ENCODE results near the gene RASGRP2. TPM values are rescaled to one million over a fixed set of nuclear protein-coding genes. Genes with fewer than 3 reads are reported as not detected.

The RASGRP2 gene
- total RNA-seq, 1 experiment from 2014 or later: 26.9 TPM

DNA sequence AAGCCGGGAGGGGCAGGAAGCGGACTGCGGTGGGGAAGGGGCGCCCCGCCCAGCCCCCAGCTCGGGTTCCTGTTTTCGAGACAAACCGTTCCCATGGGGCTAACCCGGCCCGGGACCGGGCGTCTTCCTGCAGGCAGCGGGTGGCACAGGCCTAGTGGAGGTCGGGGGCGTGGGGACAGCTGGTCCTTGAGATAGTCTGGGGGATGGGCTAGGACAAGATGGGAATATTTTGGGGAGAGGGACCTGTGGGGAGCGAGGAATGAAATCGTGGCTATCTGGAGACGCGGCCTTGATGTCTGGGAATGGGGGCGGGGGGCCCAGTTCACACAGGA is 1.2 kb upstream of the RASGRP2 start:
- Mint-ChIP-seq H3K4me1 (peaks cover 28 to 30% of the 10 kb centered on the region in 2 experiments), H3K27me3 (ENCODE audit: low read depth) (peaks cover 45% of the 10 kb centered on the region), H3K4me3 (peak overlapping the region; percentile 69 to 93), H3K27ac (no peak overlapping the region), H3K9me3 (no peaks in the 10 kb centered on the region), H3K36me3 (ENCODE audit: insufficient read depth in 1 of 3, low read depth in 3 of 3) (peaks cover 0 to 3% (median 2%) of the 10 kb centered on the region in 3 experiments; a peak in 2 of 7 replicates)
- no peak overlapping the region for H2AFZ ChIP-seq (ENCODE audit: low read length)
- no peak overlapping the region for H2BK120ac ChIP-seq (ENCODE audit: low read depth, low read length, poor library complexity, severe bottlenecking)
- peaks cover 1% of the 10 kb centered on the region; the same call in 1 of the 2 replicates for H3K27me3 ChIP-seq (ENCODE audit: insufficient read depth, low read length)
- TF ChIP-seq CTCF (conservative IDR thresholded peaks at IDR 0.05): no peak
- H2AK5ac ChIP-seq (ENCODE audit: insufficient read length, low read length): no peak overlapping the region
- DNase-seq: no peak
- H4K5ac ChIP-seq (ENCODE audit: insufficient read length, low read depth, low read length): no peak overlapping the region
- no peaks in the 10 kb centered on the region for H4K20me1 ChIP-seq (ENCODE audit: control insufficient read depth, insufficient read depth, insufficient read length)
- no peak overlapping the region for H3K14ac ChIP-seq (ENCODE audit: insufficient read depth, low read length)
- peaks cover 43% of the 10 kb centered on the region for H3K23me2 ChIP-seq (ENCODE audit: insufficient read length, low read depth, low read length, poor library complexity, severe bottlenecking)
- H2BK5ac ChIP-seq (ENCODE audit: insufficient read length, low read length): no peak overlapping the region
- H3K4ac ChIP-seq (ENCODE audit: low read depth, low read length): no peak overlapping the region
- H2BK15ac ChIP-seq (ENCODE audit: low read depth, low read length): no peak overlapping the region
- no peaks in the 10 kb centered on the region for H3K9me3 ChIP-seq (ENCODE audit: control insufficient read depth, low read depth, low read length)
- H4K91ac ChIP-seq (ENCODE audit: insufficient read length, low read depth, low read length): no peak overlapping the region
- H3K23ac ChIP-seq (ENCODE audit: insufficient read length, low read depth, low read length): no peak overlapping the region
- H3K9ac ChIP-seq (ENCODE audit: extremely low read depth, insufficient read length, low read length): no peak overlapping the region
- H3K18ac ChIP-seq (ENCODE audit: insufficient read length, low read depth, low read length): no peak overlapping the region
- H3K4me2 ChIP-seq (ENCODE audit: insufficient read depth, insufficient read length, low read length): peak overlapping the region; percentile 91
- no peaks in the 10 kb centered on the region for H3K79me1 ChIP-seq (ENCODE audit: insufficient read depth, low read depth, low read length, poor library complexity, severe bottlenecking)
- H3K56ac ChIP-seq (ENCODE audit: insufficient read length, low read depth, low read length): no peak overlapping the region
- H3T11ph ChIP-seq (ENCODE audit: low read length): no peak overlapping the region
- H3K4me1 ChIP-seq (ENCODE audit: insufficient read depth, low read length): no peaks in the 10 kb centered on the region; the same call in 1 of the 2 replicates
- no peaks in the 10 kb centered on the region for H3K79me2 ChIP-seq (ENCODE audit: insufficient read depth, low read length)
- no peak overlapping the region for H2BK20ac ChIP-seq (ENCODE audit: low read depth, low read length, poor library complexity, severe bottlenecking)
- no peak overlapping the region for H4K8ac ChIP-seq (replicated peaks; ENCODE audit: insufficient read length, low read depth, low read length)
- H2BK12ac ChIP-seq (ENCODE audit: insufficient read length, low read depth, low read length): no peak overlapping the region
- WGBS (ENCODE audit: extremely low coverage, insufficient read length, low lambda C conversion rate): no CpG with 5 or more reads among the region's 20 CpGs
- no peak overlapping the region for H3K27ac ChIP-seq (ENCODE audit: insufficient read length, low read depth, low read length)
